ENCODE data around the gene TRIM43B. TPM values are rescaled to one million over a fixed set of nuclear protein-coding genes. Genes with fewer than 3 reads are reported as not detected.
"Not testable (repeated sequence)": the region's sequence is repeated elsewhere in the genome, so short reads cannot be mapped to it uniquely, and the experiment has no call there.

The TRIM43B gene
- polyA plus RNA-seq (2012; ENCODE audit: low read depth, missing spikeins): not detected

- not testable (repeated sequence) for FAIRE-seq; DNase-seq (ENCODE audit: insufficient read length, low spot score)
Measured at GRCh38 chr2:95484654-95485053, at the start of gene TRIM43B. TSS of gene TRIM43B (minus strand) at chr2:95484754. CDS start at chr2:95482714, 2,040 bp downstream.

GRCh38 chr2:95531254-95531771 lies 46.8 kb upstream of the TRIM43B start:
- no peak for FAIRE-seq
- no peak for DNase-seq (ENCODE audit: insufficient read length, low spot score)
- TF ChIP-seq POLR2AphosphoS5 (IDR thresholded peaks at IDR 0.05; ENCODE audit: low read depth, low read length) (no peak), TAF1 (IDR thresholded peaks at IDR 0.05; ENCODE audit: low read depth, low read length) (no peak), SPI1 (IDR thresholded peaks at IDR 0.05; ENCODE audit: low read depth, low read length) (no peak), POLR2A (IDR thresholded peaks at IDR 0.05; ENCODE audit: low read depth, low read length) (no peak), POU2F2 (IDR thresholded peaks at IDR 0.05; ENCODE audit: low read depth, low read length) (no peak), PAX5 (IDR thresholded peaks at IDR 0.05; ENCODE audit: insufficient read depth, low read length, severe bottlenecking) (no peak)

- no peak for TF ChIP-seq POLR2AphosphoS5 (IDR thresholded peaks at IDR 0.05; ENCODE audit: low read depth, low read length)
- TF ChIP-seq PAX5 (IDR thresholded peaks at IDR 0.05; ENCODE audit: insufficient read depth, low read length, severe bottlenecking): no peak
- no peak for TF ChIP-seq POU2F2 (IDR thresholded peaks at IDR 0.05; ENCODE audit: low read depth, low read length)
- FAIRE-seq (peak; percentile 57), DNase-seq (ENCODE audit: insufficient read length, low spot score) (peak; percentile 8)
Measured at GRCh38 chr2:95530734-95531133, 46.2 kb upstream of the TRIM43B start.

GRCh38 chr2:95526360-95527341 lies 42.1 kb upstream of the TRIM43B start:
- peak; percentile 59 for TF ChIP-seq POLR2A (IDR thresholded peaks at IDR 0.05; ENCODE audit: low read depth, low read length)
- TF ChIP-seq POLR2AphosphoS5 (IDR thresholded peaks at IDR 0.05; ENCODE audit: low read depth, low read length): no peak
- FAIRE-seq: no peak
- DNase-seq (ENCODE audit: insufficient read length, low spot score): peak; percentile 49

GRCh38 chr2:95525294-95526035 lies 40.9 kb upstream of the TRIM43B start:
- DNase-seq (ENCODE audit: insufficient read length, low spot score): no peak
- TF ChIP-seq TAF1 (IDR thresholded peaks at IDR 0.05; ENCODE audit: low read depth, low read length): no peak
- TF ChIP-seq POLR2A (IDR thresholded peaks at IDR 0.05; ENCODE audit: low read depth, low read length): no peak
- no peak for TF ChIP-seq POU2F2 (IDR thresholded peaks at IDR 0.05; ENCODE audit: low read depth, low read length)
- TF ChIP-seq POLR2AphosphoS5 (IDR thresholded peaks at IDR 0.05; ENCODE audit: low read depth, low read length): no peak
- no peak for TF ChIP-seq PAX5 (IDR thresholded peaks at IDR 0.05; ENCODE audit: insufficient read depth, low read length, severe bottlenecking)
- TF ChIP-seq SPI1 (IDR thresholded peaks at IDR 0.05; ENCODE audit: low read depth, low read length): no peak
- FAIRE-seq: no peak

GRCh38 chr2:95524195-95524594 lies 39.6 kb upstream of the TRIM43B start:
- FAIRE-seq: no peak
- no peak for DNase-seq (ENCODE audit: insufficient read length, low spot score)
- TF ChIP-seq POLR2A (IDR thresholded peaks at IDR 0.05; ENCODE audit: low read depth, low read length) (no peak), PAX5 (IDR thresholded peaks at IDR 0.05; ENCODE audit: insufficient read depth, low read length, severe bottlenecking) (no peak), SPI1 (IDR thresholded peaks at IDR 0.05; ENCODE audit: low read depth, low read length) (no peak), POU2F2 (IDR thresholded peaks at IDR 0.05; ENCODE audit: low read depth, low read length) (no peak), POLR2AphosphoS5 (IDR thresholded peaks at IDR 0.05; ENCODE audit: low read depth, low read length) (no peak), TAF1 (IDR thresholded peaks at IDR 0.05; ENCODE audit: low read depth, low read length) (no peak)

- TF ChIP-seq POLR2AphosphoS5 (IDR thresholded peaks at IDR 0.05; ENCODE audit: low read depth, low read length): no peak
- no peak for TF ChIP-seq POLR2A (IDR thresholded peaks at IDR 0.05; ENCODE audit: low read depth, low read length)
- TF ChIP-seq PAX5 (IDR thresholded peaks at IDR 0.05; ENCODE audit: insufficient read depth, low read length, severe bottlenecking): no peak
- TF ChIP-seq POU2F2 (IDR thresholded peaks at IDR 0.05; ENCODE audit: low read depth, low read length): no peak
- no peak for TF ChIP-seq SPI1 (IDR thresholded peaks at IDR 0.05; ENCODE audit: low read depth, low read length)
- no peak for TF ChIP-seq TAF1 (IDR thresholded peaks at IDR 0.05; ENCODE audit: low read depth, low read length)
- no peak for FAIRE-seq
- DNase-seq (ENCODE audit: insufficient read length, low spot score): no peak
Measured at GRCh38 chr2:95514718-95515117, 30.2 kb upstream of the TRIM43B start.

GRCh38 chr2:95514226-95514625 lies 29.7 kb upstream of the TRIM43B start:
- not testable (repeated sequence) for DNase-seq (ENCODE audit: insufficient read length, low spot score); FAIRE-seq

- TF ChIP-seq POU2F2 (IDR thresholded peaks at IDR 0.05; ENCODE audit: low read depth, low read length): no peak
- no peak for TF ChIP-seq TAF1 (IDR thresholded peaks at IDR 0.05; ENCODE audit: low read depth, low read length)
- no peak for TF ChIP-seq SPI1 (IDR thresholded peaks at IDR 0.05; ENCODE audit: low read depth, low read length)
- TF ChIP-seq POLR2AphosphoS5 (IDR thresholded peaks at IDR 0.05; ENCODE audit: low read depth, low read length): no peak
- FAIRE-seq (no peak), DNase-seq (ENCODE audit: insufficient read length, low spot score) (no peak)
Measured at GRCh38 chr2:95509408-95509807, 24.9 kb upstream of the TRIM43B start.

- TF ChIP-seq POLR2A (IDR thresholded peaks at IDR 0.05; ENCODE audit: low read depth, low read length) (no peak), POU2F2 (IDR thresholded peaks at IDR 0.05; ENCODE audit: low read depth, low read length) (no peak), SPI1 (IDR thresholded peaks at IDR 0.05; ENCODE audit: low read depth, low read length) (no peak), TAF1 (IDR thresholded peaks at IDR 0.05; ENCODE audit: low read depth, low read length) (no peak), POLR2AphosphoS5 (IDR thresholded peaks at IDR 0.05; ENCODE audit: low read depth, low read length) (no peak), PAX5 (IDR thresholded peaks at IDR 0.05; ENCODE audit: insufficient read depth, low read length, severe bottlenecking) (no peak)
Measured at GRCh38 chr2:95505222-95505621, 20.7 kb upstream of the TRIM43B start.

More at GRCh38 chr2:95505222-95505621, 20.7 kb upstream of the TRIM43B start:
- FAIRE-seq (no peak), DNase-seq (ENCODE audit: insufficient read length, low spot score) (no peak)
